HCT116 (cell line): ENCODE results near the gene CENPP. TPM values are rescaled to one million over a fixed set of nuclear protein-coding genes. Genes with fewer than 3 reads are reported as not detected.

Source experiments
- ATAC-seq: fragments of 200-7000 bp; cut with Tn5 transposase; 2 replicates; pipeline ENCODE4 v1.9.1; 2020; ENCODE audit warnings: mild to moderate bottlenecking, moderate library complexity
- BruUV-seq: library from RNA; stranded (reverse); fragments of 400-500 nt; replicated peaks from 2 replicates; lab custom pipeline; 2021; lab: Mats Ljungman, UMichigan
- CTCF ChIA-PET: fragments of 300-600 bp; sonication (Branson Sonifier 250); formaldehyde crosslinking; loops from one replicate; lab custom pipeline; 2021; ENCODE audit warnings: antibody characterized with exemption; lab: Charles Lee
- POLR2A ChIA-PET: fragments of 300-600, 350-600 bp; sonication (Branson Sonifier 250); formaldehyde crosslinking; loops from one replicate; lab custom pipeline; 2021; ENCODE audit warnings: antibody characterized with exemption; lab: Charles Lee
- RAD21 ChIA-PET, 2 experiments: fragments of 300-600 bp; sonication (Branson Sonifier 250); formaldehyde crosslinking; loops; one replicate each; lab custom pipeline; 2023; ENCODE audit warnings: low total read pairs in 2 of 2; ENCODE audit not compliant: uncharacterized antibody in 2 of 2, unreplicated experiment in 2 of 2, low non-redundant PET in 1 of 2; lab: Charles Lee
- DNase-seq: peaks from one replicate; pipeline ENCODE4 v3.0.0-alpha.2; 2010; ENCODE audit warnings: low read depth, low spot score
- H2AFZ ChIP-seq: fragments of 200-600 bp; shearing (Covaris generic), sonication (generic); 2 replicates; pipeline ENCODE4 v1.6.1; 2017; ENCODE audit warnings: low read depth, mixed run types, mixed read lengths, antibody characterized with exemption, low read length; ENCODE audit not compliant: poor library complexity, severe bottlenecking
- H3K27ac ChIP-seq: 2 replicates; pipeline ENCODE4 v1.5.1; 2012; ENCODE audit warnings: low read depth, low read length
- H3K27me3 ChIP-seq: fragments of 200-600 bp; sonication (generic); 2 replicates; pipeline ENCODE4 v1.6.1; 2016; ENCODE audit warnings: mixed run types, low read length, mixed read lengths; ENCODE audit not compliant: insufficient read depth
- H3K36me3 ChIP-seq, 2 experiments: fragments of 200-500 bp in 1 of 2; fragments of 200-600 bp in 1 of 2; sonication (Bioruptor generic) in 1 of 2; sonication (generic) in 1 of 2; 2 replicates each; pipeline versions ENCODE4 v1.5.1 to v1.6.1; 2014 to 2016; ENCODE audit warnings: low read length in 2 of 2, inconsistent platforms in 1 of 2, mixed read lengths in 1 of 2, mixed run types in 1 of 2; ENCODE audit not compliant: insufficient read depth in 2 of 2, control insufficient read depth in 1 of 2
- H3K4me1 ChIP-seq, 2 experiments: fragments of 200-600 bp in 1 of 2; sonication (generic) in 1 of 2; 2 replicates each; pipeline versions ENCODE4 v1.5.1 to v1.6.1; 2012 to 2017; ENCODE audit warnings: low read length in 2 of 2, inconsistent platforms in 1 of 2, mild to moderate bottlenecking in 1 of 2, mixed read lengths in 1 of 2, mixed run types in 1 of 2, moderate library complexity in 1 of 2; ENCODE audit not compliant: insufficient read depth in 2 of 2, control insufficient read depth in 1 of 2
- H3K4me2 ChIP-seq: fragments of 200-600 bp; sonication (generic); 2 replicates; pipeline ENCODE4 v1.6.1; 2017; ENCODE audit warnings: mixed run types, low read length, mixed read lengths
- H3K4me3 ChIP-seq, 2 experiments: fragments of 200-600 bp in 1 of 2; sonication (generic) in 1 of 2; replicated peaks in 1 of 2; 2 replicates each; pipeline ENCODE4 v1.5.1; 2011 to 2016; ENCODE audit warnings: low read length in 2 of 2, control low read depth in 1 of 2, low read depth in 1 of 2, mild to moderate bottlenecking in 1 of 2, mixed read lengths in 1 of 2, mixed run types in 1 of 2
- H3K79me2 ChIP-seq: fragments of 200-600 bp; sonication (generic); 2 replicates; pipeline ENCODE4 v1.6.1; 2017; ENCODE audit warnings: mild to moderate bottlenecking, mixed run types, low read length, moderate library complexity, mixed read lengths; ENCODE audit not compliant: insufficient read depth
- H3K9ac ChIP-seq: fragments of 200-600 bp; sonication (generic); 2 replicates; pipeline ENCODE4 v1.6.1; 2016; ENCODE audit warnings: low read length, mixed read lengths
- H3K9me2 ChIP-seq: fragments of 200-600 bp; sonication (generic), shearing (Covaris generic); 2 replicates; pipeline ENCODE4 v1.6.1; 2017; ENCODE audit warnings: mixed run types, mild to moderate bottlenecking, moderate library complexity; ENCODE audit not compliant: insufficient read depth
- H3K9me3 ChIP-seq, 2 experiments: fragments of 200-500 bp in 1 of 2; fragments of 200-600 bp in 1 of 2; sonication (Bioruptor generic) in 1 of 2; sonication (generic) in 1 of 2; 2 replicates each; pipeline ENCODE4 v1.6.1; 2014 to 2017; ENCODE audit warnings: low read length in 2 of 2, mixed read lengths in 2 of 2, inconsistent platforms in 1 of 2, low read depth in 1 of 2, mild to moderate bottlenecking in 1 of 2, mixed run types in 1 of 2, moderate library complexity in 1 of 2; ENCODE audit not compliant: control insufficient read depth in 1 of 2, insufficient read depth in 1 of 2
- H4K20me1 ChIP-seq: fragments of 200-600 bp; sonication (generic), shearing (Covaris generic); 2 replicates; pipeline ENCODE4 v1.6.1; 2017; ENCODE audit warnings: mixed run types, mild to moderate bottlenecking, moderate library complexity; ENCODE audit not compliant: insufficient read depth
- EGR1 ChIP-seq: IDR thresholded peaks from 2 replicates; pipeline ENCODE4 v1.6.1; 2012; ENCODE audit warnings: low read depth
- RAD21 ChIP-seq: IDR thresholded peaks from 2 replicates; pipeline ENCODE4 v1.6.1; 2012; ENCODE audit warnings: low read depth, mild to moderate bottlenecking
- SIN3A ChIP-seq: IDR thresholded peaks from 2 replicates; pipeline ENCODE4 v1.6.1; 2012; ENCODE audit warnings: low read depth
- ZBTB33 ChIP-seq: IDR thresholded peaks from 2 replicates; pipeline ENCODE4 v1.6.1; 2011; ENCODE audit warnings: mild to moderate bottlenecking, low read length, moderate library complexity; ENCODE audit not compliant: insufficient replicate concordance; ENCODE audit errors: extremely low read depth
- ZFX ChIP-seq: fragments of 450-650 bp; IDR thresholded peaks from 2 replicates; pipeline ENCODE4 v1.6.1; 2017
- ZNF274 ChIP-seq: fragments of 200-500 bp; sonication (Bioruptor generic); IDR thresholded peaks from 2 replicates; pipeline ENCODE4 v1.6.1; 2014; ENCODE audit warnings: mild to moderate bottlenecking, low read depth, low read length, inconsistent platforms
- intact Hi-C: fragments of 100-400 bp; cut with micrococcal nuclease; formaldehyde crosslinking; loops from 2 replicates; pipeline ENCODE4 v1.10.0; 2022
- total RNA-seq: library from RNA; stranded (reverse); gene quantifications from one replicate; pipeline ENCODE4 v1.2.1, GENCODE V29; 2021; ENCODE audit not compliant: unreplicated experiment

Gene CENPP
- total RNA-seq, 1 experiment from 2014 or later: 7.0 TPM

- TF ChIP-seq ZBTB33: no peak
- TF ChIP-seq ZNF274: no peak
- TF ChIP-seq SIN3A: no peak
- TF ChIP-seq, all 23 proteins: peak for 0
These were observed 156.6 kb downstream of the CENPP start, which contains the start of gene ASPN (continued) for GRCh38 chr9:92482329-92482728.

- Histone ChIP-seq H3K27me3 (no peaks in the 10 kb centered on the region), H3K9me2 (no peaks in the 10 kb centered on the region), H3K9me3 (no peaks in the 10 kb centered on the region), H3K4me2 (no peak overlapping the region), H3K79me2 (no peaks in the 10 kb centered on the region), H3K36me3 (no peaks in the 10 kb centered on the region), H4K20me1 (no peaks in the 10 kb centered on the region), H3K4me3 (no peak overlapping the region), H2AFZ (no peak overlapping the region), H3K9ac (no peak overlapping the region), H3K27ac (no peak overlapping the region), H3K4me1 (peaks cover 0 to 14% of the 10 kb centered on the region in 2 experiments; a peak in 2 of 4 replicates)
- TF ChIP-seq ZFX: no peak
- TF ChIP-seq EGR1: no peak
- TF ChIP-seq RAD21: no peak
- ChIA-PET RAD21 (no interaction called here), CTCF (no interaction called here), POLR2A (no interaction called here)
- no TSS peak for BruUV-seq
- ATAC-seq (no peak), DNase-seq (no peak)
- intact Hi-C loops: no loop called here
These were observed 157.1 kb downstream of the CENPP start for GRCh38 chr9:92482805-92483204.
